ENCODE results near the gene FOXE1.

- TF ChIP-seq YY1 (IDR thresholded peaks at IDR 0.05; ENCODE audit: low read depth): no peak
- TF ChIP-seq RAD21 (IDR thresholded peaks at IDR 0.05; ENCODE audit: low read depth): no peak
Measured at GRCh38 chr9:97831843-97832636, 21.0 kb upstream of the FOXE1 start.

Measured in Ishikawa (cell line).